Renal cortical epithelial cell (primary cell): ENCODE measurements around the gene SPART. TPM values are rescaled to one million over a fixed set of nuclear protein-coding genes. Genes with fewer than 3 reads are reported as not detected.
"Not testable (repeated sequence)": the region's sequence is repeated elsewhere in the genome, so short reads cannot be mapped to it uniquely, and the experiment has no call there.

Experiments used
- DNase-seq: peaks from one replicate; pipeline ENCODE4 v3.0.0-alpha.2; 2011; ENCODE audit warnings: low read depth
- total RNA-seq: library from RNA; depleted of rRNA; stranded (reverse); fragments of >200 nt; gene quantifications from 2 replicates; pipeline ENCODE4 v1.2.3, GENCODE V29; 2014

Gene SPART
- total RNA-seq, 1 donor from 2014 or later, result 152 TPM

DNA sequence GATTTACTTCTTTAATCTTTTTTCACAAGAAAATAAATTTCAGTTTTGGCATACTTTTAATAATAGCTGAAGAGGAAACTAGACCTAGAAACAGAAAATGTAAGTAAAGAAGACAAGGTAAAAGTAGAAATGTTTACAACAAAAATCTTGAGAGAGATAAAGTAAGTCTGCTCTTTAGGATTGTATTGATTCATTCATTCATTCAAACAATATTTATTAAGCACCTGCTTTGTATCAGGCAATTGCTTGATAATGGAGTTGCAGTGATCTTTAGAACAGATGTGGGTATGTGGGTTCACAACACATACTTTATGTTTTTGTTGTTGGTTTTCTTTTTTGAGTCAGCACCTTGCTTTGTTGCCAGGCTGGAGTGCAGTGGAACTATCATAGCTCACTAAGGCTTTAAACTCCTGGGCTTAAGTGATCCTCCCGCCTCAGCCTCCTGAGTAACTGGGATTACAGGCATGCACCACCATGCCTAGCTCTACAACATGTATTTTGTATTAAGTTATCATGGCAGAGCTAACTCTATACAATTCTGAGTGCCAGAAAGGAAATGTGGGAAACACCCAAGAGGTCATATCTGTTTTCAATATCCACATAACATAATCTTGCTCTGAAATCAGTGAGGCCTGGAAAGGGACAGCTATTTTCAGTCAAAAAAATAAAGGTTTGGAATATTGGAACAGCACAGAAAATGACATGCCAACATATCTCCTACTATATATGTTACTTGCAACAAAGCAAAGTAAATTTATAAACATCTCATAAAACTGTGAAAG, 8.8 kb upstream of the SPART start:
- DNase-seq, result peak; percentile 43

DNA sequence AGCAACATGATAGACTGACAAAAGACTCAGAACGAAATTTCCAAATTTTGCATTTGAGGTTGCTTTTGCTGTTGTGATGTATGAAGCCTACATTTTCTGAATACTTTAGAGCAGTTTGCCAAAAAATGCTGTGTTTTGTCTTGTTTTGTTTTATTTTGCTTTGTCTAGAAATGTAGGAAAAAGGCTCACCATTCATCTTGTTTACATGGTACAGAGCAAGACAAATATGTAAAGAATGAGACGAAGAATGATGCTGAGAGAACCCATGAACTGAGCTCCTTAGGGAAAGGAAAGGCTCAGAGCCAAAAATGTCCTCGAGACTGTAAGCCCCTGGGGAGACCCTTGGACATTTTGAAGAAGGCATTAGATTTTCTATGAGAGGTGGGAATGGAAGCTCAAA, 6.8 kb upstream of the SPART start:
- DNase-seq, result no peak

DNA sequence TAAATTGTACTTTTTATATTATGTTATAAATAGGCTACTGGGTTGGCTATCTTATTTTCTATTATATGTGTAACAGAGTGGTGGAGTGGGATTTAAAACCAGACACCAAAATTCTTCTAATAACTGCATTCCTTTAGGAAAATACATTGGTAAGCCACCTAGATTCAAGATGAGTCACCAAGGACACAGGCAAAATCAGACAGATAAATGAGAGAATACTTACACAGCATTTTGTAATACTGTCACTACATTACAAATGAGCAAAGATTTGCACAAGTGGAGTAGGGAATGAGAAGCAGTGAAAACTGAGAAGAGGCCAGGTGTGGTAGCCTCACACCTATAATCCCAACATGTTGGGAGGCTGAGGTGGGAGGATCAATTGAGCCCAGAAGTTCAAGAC, 6.2 kb upstream of the SPART start:
- DNase-seq, result peak; percentile 66

DNA sequence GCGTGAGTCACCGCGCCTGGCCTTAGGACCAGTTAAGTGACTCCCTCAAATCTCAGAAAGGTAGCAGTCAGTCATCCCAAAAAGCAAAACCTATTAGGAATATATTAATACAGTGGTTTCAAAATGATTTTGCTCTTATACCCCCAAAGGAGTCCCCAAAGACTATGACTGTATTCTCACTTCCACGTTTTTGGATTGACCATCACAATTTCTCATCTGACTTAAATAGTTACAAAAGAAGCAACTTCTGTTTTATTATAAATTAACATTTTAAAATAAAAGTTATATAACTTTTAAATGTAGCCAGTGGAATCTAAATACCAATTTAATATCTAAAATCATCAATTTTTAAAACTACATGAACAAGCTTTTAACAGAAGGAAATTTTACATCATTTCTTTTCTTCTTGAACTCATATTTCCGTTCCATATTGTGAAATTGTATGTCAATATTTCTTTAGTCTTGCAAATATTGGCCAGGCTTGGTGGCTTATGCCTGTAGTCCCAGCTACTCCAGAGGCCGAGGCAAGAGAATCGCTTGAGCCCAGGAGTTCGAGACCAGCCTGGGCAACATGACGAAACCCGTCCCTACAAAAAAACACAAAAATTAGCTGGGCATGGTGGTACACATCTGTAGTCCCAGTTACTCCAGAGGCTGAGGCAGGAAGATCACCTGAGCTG, 1.5 kb upstream of the SPART start:
- no peak for DNase-seq

DNA sequence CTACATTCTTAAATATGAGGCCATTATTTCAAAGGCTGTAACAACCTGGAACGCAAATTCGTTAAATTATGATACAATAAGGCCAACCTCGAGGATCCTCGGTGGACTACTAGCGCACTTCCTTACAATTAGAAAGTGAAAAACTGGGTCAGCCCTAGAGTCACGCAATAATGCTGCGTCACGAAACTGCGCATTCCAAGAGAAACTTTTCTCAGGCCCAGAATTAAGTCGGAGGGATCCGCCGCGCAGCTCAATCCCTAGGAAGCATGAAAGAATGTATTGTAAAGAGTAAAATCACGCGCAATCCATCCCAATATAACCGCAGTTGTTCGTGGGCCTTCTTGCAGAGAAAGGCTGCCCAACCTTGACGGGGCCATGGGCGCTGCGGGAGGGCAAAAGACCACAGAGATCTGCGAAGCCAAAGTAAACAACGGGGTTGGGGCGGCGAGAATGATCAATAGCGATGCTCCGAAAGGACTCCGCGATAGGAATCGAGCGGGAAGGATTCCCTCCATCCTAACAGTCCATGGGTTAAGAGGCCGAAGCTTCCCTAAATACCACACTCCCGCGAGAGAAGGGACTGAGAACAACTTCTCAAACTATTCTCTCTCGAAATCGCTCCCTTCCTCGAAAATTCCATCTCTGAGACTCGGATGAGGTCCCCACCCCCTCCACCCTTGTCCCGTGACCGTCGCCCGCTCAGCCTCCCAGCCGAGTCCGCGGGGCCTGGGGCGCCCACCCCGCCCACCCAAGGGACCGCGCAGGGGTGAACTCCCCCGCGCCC, 564 bp downstream of the SPART start:
- peak; percentile 82 for DNase-seq

DNA sequence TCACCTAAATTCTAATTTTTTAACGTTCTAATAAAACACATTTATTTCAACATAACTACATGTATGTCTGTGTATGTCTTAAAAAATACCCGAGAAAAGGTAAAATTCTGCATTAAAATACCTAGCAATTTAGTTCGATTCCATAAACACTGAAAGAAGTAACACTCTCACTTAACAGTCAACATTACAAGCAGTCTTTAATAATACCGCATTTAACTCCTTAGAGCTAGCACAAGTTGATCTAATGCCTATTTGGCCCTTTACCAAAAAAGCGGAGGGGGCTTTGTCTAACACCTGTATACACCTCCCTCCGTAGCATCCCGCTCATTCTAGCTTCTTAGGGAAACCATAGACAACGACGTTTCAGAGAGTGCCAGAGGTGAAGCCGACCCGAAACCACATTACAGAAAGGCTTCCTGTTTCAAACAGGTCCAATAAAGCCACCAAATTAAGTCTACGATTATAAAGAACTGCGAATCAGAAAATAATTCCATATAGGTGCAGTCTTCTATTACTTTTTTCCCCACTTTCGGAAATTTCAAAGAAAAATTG, 1.2 kb downstream of the SPART start:
- no peak for DNase-seq

DNA sequence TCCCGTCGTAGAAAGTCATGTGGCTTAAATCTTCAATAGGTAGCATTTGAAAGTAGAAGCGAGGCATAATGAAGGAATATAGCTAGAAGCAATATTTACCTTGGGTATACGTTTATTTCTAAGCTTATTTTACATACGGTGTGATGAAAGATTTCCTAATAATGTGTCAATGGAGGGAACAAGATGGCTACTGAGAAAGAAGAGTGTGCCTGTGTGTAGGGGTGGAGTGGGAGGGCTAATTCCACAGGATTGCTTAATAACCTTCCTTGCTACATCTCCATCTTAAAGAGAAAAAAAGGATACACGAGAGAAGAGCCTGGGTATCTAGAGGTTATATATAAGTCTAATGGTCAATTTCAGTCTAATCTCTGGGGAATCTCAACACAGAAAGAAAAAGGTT, 2.0 kb downstream of the SPART start:
- DNase-seq, result peak; percentile 62

DNA sequence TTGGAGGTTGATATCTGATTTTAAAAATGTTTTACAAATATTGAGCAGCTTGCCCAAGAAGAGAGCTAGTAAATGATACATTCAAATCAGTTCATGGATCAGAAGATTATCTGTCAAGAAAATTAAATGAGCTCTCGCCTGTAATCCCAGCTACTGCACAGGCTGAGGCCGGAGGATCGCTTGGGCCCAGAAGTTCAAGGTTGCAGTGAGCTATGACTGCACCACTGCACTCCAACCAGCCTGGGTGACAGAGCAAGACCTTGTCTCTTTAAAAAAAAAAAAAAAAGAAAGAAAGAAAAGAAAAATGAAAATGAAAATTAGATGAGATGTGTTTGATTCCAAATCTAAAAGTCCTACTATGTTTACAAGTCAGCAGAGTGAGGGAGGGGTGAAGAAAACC, 2.4 kb downstream of the SPART start:
- no peak for DNase-seq

DNA sequence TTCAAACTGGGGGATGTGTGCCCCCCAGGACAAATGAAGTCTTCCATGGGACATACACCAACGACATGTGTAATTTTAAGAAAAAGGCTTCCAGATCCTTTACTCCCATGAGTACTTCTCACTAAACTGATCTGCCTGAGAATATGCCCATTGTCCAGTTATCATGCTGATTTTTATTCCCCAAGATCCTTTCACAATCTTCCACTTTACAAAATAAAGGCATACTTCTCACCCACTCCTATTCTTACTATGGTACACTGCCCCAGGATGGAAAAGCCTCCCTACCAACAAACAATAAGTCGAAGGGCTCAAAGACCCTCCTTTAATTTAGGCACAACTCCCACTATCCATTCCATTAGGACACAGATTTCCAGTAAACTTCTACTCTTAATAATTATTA, 3.5 kb downstream of the SPART start:
- no peak for DNase-seq

DNA sequence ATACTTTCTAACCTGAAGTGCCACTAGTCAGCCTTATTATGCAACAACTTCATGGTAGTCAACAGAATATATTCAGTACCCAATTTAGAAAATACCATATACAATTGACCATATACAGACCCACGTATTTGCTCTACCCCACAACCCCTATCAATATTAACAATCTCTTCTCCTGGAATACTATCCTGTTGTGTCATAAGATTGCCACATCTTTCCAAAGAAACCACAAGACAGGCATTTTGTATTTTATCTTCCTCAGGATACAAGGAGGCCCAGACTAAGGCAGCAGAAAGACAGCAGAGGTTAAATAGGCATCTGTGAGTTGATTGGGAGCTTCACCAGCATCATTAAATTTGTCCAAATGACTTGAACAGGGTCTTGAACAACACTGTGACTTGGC, 4.5 kb downstream of the SPART start:
- DNase-seq, result peak; percentile 62

DNA sequence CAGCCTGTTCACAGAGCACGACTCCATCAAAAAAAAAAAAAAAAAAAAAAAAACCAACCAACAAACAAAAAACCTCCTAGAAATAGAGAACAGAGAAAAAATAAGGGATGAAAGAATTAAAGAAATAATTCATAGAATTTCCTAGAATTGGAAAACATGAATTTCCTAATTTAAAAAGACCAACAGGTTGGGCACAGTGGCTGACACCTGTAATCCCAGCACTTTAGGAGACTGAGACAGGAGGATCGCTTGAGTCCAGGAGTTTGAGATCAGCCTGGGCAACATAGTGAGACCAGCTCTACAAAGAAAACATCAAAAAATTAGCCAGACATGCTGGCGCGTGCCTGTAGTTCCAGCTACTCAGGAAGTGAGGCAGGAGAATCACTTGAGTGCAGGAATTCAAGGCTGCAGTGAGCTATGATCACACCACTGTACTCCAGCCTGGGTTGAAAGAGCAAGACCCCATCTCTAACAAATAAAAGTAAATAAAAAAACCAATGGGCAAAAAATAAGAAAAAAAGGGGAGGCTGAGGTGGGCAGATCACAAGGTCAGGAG, 6.5 kb downstream of the SPART start:
- no peak for DNase-seq

DNA sequence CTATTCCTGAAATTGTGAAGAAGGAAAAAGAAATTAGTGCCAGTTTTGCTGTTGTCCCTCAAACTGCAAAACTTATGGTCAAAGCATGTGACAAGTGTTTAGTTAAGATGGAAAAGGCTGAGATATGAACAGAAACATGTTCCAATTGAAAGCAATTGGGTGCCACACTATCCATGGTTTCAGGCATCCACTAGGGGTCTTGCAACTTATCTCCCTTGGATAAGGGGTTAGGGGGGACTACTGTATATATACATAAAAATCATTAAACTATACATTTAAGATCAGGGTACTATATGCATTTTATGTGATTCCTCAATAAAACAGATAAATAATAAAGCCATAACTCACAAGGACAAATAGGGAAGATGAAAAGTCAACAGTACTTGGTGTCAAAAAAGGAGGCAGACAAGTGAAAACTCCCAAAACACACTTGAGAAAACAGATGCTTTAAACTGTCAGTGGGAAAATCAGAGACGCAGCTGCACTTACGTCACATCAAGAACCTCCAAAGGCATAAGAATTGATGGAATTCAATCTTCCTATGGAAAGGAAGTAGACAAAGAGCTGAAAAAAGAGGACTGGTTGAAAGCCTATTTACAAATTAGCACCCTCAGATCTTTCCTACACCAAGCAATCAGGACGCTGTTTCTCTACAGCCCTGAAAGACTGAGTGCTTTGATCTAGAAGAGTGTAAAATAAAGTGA, 8.1 kb downstream of the SPART start:
- no peak for DNase-seq

DNA sequence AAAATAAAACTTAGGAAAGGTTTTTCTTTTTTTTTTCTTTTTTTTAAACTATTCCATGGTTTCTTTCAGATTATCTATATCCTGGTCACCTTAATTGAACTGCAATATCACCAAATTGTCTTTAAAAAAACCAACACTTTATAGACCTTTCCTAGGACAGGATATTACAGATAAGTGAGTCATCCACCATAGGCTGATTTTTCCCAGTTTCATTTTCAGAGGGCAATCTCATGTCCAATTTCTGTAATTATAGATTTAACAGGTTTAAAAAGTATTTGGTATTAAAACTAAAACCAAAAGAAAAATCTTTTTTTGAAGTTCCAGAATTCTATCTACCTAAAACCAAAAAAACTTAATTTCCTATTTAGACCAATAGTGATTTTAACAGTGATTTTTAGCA, 13.2 kb downstream of the SPART start:
- peak; percentile 37 for DNase-seq

DNA sequence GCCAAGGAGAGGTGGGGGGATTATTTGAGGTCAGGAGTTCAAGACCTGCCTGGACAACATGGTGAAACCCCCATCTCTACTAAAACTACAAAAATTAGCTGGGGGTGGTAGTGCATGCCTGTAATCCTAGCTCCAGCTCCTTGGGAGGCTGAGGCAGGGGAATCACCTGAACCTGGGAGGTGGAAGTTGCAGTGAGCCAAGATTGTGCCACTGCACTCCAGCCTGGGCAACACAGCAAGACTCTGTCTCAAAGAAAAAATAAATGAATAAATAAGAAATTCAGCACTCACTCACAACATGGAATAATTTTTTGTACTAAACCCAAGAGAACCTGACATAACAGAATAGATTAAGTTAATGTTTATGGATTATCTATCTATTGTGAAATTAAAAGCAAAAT, 13.9 kb downstream of the SPART start:
- not testable (repeated sequence) for DNase-seq

DNA sequence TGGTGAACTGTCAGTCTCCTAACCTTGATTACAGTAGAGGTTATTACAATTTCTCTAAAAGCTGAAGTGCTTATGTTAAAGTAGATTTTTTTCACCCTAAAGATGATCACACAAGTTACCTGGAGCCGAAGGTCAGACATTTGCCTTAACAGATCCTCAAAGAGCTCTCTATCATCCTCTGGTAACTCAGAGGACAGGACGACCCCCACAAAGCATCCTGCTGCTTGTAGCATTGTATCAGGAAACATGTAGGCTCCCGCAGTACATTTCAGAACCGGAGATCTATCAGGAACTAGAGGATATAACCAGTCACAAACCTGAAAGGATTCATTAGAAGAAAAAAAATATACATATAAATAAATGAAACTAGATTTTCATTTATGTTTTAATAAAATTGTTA, 14.9 kb downstream of the SPART start:
- DNase-seq, result no peak

DNA sequence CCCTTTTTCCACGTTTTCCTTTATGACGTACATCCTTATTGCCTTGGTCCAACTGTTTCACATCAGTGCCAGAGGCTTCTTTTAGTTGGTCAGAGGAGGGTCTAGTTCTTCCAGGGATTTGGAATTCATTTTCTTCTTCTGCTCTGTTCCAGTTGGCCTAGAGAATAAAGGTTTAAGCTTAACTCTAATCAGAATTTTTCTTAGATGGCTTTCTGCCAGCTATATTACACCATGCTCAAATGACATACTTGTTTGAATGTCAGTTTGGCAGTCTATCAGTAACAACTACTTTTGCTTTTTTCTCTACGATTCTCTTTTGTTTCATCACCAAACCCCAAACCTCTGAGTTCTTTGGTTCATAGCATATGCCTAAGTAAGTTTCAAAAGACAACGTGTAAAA, 16.8 kb downstream of the SPART start:
- DNase-seq, result no peak

DNA sequence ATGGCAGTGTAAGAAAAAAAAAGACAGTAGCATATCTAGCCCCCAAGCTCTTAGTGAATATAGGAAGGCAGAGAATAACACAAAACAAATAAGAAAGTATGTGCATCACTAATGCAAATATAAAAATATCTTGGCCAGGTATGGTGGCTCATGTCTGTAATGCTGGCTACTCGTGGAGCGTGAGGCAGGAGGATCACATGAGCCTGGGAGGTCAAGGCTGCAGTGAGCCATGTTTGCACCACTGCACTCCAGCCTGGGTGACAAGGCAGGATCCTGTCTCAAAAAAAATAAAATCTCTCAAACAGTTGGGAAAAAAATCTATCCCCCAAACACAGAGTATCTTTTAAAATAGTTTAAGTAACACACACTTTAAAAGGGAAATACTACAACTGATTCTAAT, 17.4 kb downstream of the SPART start:
- no peak for DNase-seq

DNA sequence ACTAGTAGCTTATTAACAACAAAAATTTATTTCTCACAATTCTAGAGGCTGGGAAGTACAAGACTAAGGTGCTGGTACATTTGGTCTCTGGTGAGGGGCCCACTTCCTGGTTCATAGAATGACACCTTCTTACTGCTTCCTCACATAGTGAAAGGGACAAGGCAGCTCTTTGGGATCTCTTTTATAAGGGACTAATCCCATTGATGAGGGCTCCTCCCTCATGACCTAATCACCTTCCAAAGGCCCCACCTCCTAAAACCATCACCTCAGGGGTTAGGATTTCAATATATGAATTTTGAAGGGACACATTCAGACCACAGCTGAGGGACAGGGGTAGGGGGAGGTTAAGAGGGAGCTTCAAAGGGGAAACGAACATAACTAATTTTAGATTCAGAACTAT, 20.3 kb downstream of the SPART start:
- DNase-seq, result no peak

DNA sequence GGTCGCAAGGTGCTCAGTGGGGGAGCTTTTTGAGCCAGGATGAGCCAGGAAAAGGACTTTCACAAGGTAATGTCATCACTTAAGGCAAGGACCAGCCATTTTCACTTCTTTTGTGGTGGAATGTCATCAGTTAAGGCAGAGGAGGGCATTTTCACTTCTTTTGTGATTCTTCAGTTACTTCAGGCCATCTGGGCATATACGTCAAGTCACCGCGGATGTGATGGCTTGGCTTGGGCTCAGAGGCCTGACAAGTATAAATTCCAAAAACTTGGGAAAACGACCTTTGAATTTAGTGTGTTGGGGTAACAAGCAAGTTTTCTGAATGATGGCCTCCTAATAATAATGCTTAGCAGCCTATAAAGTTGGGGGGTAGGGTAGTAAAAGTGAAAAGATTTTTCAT, 21.3 kb downstream of the SPART start:
- not testable (repeated sequence) for DNase-seq

DNA sequence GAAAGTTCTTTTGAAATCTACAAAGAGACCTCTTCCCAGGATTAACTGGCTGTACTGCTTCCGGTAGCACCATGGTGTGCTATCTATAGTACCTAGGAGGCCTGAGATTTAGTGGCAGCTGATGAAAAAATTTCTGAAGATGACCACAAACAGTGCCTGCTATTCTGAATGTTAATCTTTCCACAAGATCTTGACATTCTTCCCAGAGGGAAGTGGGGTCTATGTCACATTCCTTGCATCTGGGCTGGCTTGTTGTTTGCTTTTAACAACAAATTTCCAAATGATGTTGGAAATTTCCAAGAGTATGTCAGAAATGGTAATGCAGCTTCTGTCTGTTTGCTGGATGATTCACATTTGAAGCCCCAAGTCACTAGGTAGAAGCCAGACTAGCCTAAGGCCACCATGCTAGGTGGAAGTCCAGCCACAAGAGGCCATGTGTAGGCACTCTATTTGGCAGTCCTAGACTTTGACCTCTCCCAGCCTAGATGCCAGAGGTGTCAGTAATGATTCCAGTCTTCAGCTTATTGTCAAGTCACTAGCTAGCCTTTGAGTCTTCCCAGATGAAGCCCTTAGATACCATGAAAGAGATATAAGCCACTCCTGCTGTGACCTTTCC, 22.1 kb downstream of the SPART start:
- no peak for DNase-seq

DNA sequence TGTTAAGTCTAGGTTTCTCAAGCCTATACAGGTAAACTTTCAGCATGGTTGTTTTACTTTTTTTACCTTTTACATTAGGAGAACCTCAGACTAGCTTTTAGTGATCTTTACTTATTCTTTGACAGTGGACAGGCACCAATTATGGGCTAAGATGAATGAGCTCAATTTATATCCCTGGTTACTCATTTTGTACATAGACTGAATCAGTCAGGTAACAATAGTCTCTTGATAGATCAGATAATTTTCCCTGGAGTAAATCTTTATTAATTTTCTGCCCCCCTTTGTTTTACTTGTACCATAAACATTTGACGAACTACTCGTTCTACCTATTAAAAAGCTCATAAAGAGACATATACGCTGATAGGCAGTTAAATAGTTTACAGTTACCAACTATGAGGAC, 22.8 kb downstream of the SPART start:
- DNase-seq, result no peak
